MM.1S (cell line): ENCODE data around the gene CH25H.

Source experiments
- CTCF ChIP-seq: fragments of 300-600 bp; sonication (generic); IDR thresholded peaks from 2 replicates; pipeline ENCODE4 v1.5.1; 2016; ENCODE audit warnings: antibody characterized with exemption, low read length, mixed read lengths
- EZH2 ChIP-seq: fragments of 300-600 bp; sonication (generic); optimal IDR thresholded peaks from 2 replicates; pipeline ENCODE3; 2017; ENCODE audit warnings: low read depth, mild to moderate bottlenecking, antibody characterized with exemption, low read length, mixed read lengths
- EZH2phosphoT487 ChIP-seq: fragments of 300-600 bp; sonication (generic); IDR thresholded peaks from 2 replicates; pipeline ENCODE4 v1.6.1; 2018; ENCODE audit warnings: antibody characterized with exemption, low read length

GRCh38 chr10:89167915-89168314 is 39.2 kb downstream of the CH25H start:
- TF ChIP-seq CTCF, result no peak
- TF ChIP-seq EZH2phosphoT487, result no peak
- no peak for TF ChIP-seq EZH2
